HG02970 (cell line): ENCODE data around the gene BSDC1.
"Not testable (repeated sequence)": the region's sequence is repeated elsewhere in the genome, so short reads cannot be mapped to it uniquely, and the experiment has no call there.

Source experiments
- ATAC-seq: cut with Tn5 transposase; IDR thresholded peaks from one replicate; pipeline ENCODE4 v1.9.1; 2021; ENCODE audit warnings: mild to moderate bottlenecking, moderate library complexity, moderate number of reproducible peaks; ENCODE audit not compliant: unreplicated experiment, low FRiP score

BSDC1 gene

GRCh38 chr1:32394141-32394889 is at the start of gene BSDC1:
Gene BSDC1 (minus strand): TSS chr1:32394441. CDS start chr1:32394414, 27 bp downstream.
- peak; percentile 99 for ATAC-seq

GRCh38 chr1:32441467-32441866 is 47.2 kb upstream of the BSDC1 start:
- not testable (repeated sequence) for ATAC-seq

GRCh38 chr1:32438777-32439176 is 44.5 kb upstream of the BSDC1 start:
- not testable (repeated sequence) for ATAC-seq

- no peak for ATAC-seq
Measured at GRCh38 chr1:32438136-32438535, 43.9 kb upstream of the BSDC1 start.

GRCh38 chr1:32431736-32432400 is 37.6 kb upstream of the BSDC1 start:
- ATAC-seq: no peak

- no peak for ATAC-seq
Measured at GRCh38 chr1:32427264-32427963, 33.2 kb upstream of the BSDC1 start.

GRCh38 chr1:32426489-32427255 is 32.4 kb upstream of the BSDC1 start:
- no peak for ATAC-seq

GRCh38 chr1:32421775-32422174 is 27.5 kb upstream of the BSDC1 start:
- no peak for ATAC-seq

- ATAC-seq: no peak
Measured at GRCh38 chr1:32414186-32414886, 20.1 kb upstream of the BSDC1 start.

GRCh38 chr1:32413507-32414185 is 19.4 kb upstream of the BSDC1 start:
- ATAC-seq: no peak

- no peak for ATAC-seq
Measured at GRCh38 chr1:32411261-32411660, 17.0 kb upstream of the BSDC1 start.

GRCh38 chr1:32406629-32407111 is 12.4 kb upstream of the BSDC1 start:
- ATAC-seq: no peak

- ATAC-seq: no peak
Measured at GRCh38 chr1:32405672-32406467, 11.6 kb upstream of the BSDC1 start.

GRCh38 chr1:32404946-32405345 is 10.7 kb upstream of the BSDC1 start:
- ATAC-seq: no peak

- no peak for ATAC-seq
Measured at GRCh38 chr1:32400876-32401631, 6.8 kb upstream of the BSDC1 start.

- no peak for ATAC-seq
Measured at GRCh38 chr1:32399843-32400242, 5.6 kb upstream of the BSDC1 start.

GRCh38 chr1:32398401-32398800 is 4.2 kb upstream of the BSDC1 start:
- ATAC-seq: no peak

- not testable (repeated sequence) for ATAC-seq
Measured at GRCh38 chr1:32396524-32396923, 2.3 kb upstream of the BSDC1 start.
